HFF-Myc (cell line): ENCODE measurements around the gene FRK.
A peak's percentile ranks its signal among the peaks of the same experiment; 100 is the strongest.

Source experiments
- DNase-seq: peaks from one replicate; pipeline ENCODE4 v3.0.0-alpha.2; 2011; ENCODE audit warnings: low read depth; ENCODE audit errors: extremely low read depth
- H3K4me3 ChIP-seq: replicated peaks from 2 replicates; pipeline ENCODE4 v1.5.1; 2011; ENCODE audit warnings: low read depth, mild to moderate bottlenecking, control low read depth, low read length
- TF ChIP-seq, protein P1 (sequence below): IDR thresholded peaks from 2 replicates; pipeline ENCODE4 v1.5.1; 2012; ENCODE audit warnings: mild to moderate bottlenecking, low read depth, low read length, control low read depth; ENCODE audit errors: missing control alignments

FRK gene

DNA sequence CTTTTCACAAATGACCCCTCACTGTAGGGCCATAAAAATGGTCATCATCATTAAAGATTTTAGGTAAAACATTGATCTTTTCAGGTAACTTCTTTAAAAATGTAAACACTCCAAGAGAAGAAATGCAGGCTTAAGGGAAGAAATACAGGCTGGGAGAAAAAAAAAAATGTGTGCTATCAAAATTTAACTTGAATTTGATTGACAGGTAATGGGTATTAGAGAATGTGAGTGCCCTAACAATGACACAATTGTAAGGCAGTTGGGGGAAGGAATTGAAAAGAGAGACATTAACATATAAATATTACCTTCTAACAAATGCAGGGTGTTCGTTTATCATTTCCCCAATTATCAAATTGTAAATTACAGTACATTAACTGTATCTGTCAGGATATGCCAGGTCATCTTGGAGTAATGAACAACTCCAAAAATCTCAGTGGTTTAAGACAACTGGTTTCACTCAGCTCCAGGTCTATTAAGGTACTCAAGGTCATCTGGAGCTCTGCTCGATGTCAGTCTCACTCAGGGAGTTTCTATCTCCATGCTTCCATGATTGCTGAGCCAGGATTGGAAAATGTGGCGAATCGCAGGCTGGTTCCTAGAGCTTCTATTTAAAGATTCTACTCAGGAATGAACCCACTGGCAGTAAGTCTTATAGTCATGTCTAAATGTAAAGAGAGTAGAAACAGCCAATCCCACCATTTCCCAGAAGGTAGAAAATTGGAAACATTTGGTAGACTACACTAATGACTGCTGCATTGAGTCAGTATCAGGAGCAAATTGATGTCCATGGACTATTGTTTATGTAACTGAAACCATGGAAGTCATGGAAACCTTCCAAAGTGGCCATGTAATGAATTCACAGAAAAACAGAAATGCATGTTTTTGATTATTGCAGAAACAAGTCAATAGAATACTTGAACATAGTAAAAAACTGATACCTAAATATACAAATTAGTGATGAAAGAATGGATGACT is 55.6 kb downstream of the FRK start:
- DNase-seq = peak; percentile 61
- TF ChIP-seq, protein P1, sequence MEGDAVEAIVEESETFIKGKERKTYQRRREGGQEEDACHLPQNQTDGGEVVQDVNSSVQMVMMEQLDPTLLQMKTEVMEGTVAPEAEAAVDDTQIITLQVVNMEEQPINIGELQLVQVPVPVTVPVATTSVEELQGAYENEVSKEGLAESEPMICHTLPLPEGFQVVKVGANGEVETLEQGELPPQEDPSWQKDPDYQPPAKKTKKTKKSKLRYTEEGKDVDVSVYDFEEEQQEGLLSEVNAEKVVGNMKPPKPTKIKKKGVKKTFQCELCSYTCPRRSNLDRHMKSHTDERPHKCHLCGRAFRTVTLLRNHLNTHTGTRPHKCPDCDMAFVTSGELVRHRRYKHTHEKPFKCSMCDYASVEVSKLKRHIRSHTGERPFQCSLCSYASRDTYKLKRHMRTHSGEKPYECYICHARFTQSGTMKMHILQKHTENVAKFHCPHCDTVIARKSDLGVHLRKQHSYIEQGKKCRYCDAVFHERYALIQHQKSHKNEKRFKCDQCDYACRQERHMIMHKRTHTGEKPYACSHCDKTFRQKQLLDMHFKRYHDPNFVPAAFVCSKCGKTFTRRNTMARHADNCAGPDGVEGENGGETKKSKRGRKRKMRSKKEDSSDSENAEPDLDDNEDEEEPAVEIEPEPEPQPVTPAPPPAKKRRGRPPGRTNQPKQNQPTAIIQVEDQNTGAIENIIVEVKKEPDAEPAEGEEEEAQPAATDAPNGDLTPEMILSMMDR = no peak
- H3K4me3 ChIP-seq = no peak overlapping the region

DNA sequence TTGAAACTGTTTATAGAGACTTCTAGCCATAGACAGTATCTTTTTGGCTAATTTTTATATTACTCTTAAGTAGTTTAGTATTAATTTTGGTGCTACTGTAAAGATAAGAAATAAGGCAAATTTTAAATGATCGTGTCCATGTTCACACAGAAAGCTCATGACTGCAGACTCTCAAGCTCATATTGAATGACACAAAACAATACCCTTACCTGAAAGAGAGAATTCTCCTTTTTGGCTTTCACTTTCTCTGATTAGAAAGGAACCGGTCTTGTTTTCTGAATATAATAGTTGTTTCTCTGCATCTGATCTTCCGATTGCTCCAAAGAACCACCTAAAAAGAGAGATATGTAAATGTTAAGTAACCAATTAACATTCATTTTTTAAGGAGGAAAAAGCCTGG is 57.0 kb downstream of the FRK start:
- no peak for DNase-seq
- H3K4me3 ChIP-seq = no peak overlapping the region
- TF ChIP-seq, protein P1 = no peak

DNA sequence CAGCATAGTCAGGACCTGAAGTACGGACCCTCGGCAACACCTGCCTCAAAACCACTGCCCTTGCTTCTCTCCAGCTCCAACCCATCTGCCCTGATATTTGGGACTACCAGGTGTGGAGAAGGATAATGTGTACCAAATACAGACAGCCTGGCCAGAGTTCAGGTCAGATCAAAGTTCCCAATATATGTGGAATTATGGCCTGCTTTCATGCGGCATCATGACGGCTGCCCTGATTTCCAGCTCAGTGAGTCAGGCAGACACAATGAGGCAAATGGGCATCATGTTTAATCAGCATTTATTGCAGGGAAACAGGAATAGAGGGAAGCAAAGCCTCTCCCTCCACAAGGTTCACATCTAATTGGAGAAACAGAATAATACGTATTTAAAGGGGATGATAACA is 57.9 kb downstream of the FRK start:
- TF ChIP-seq, protein P1 = no peak

GRCh38 chr6:115999235-115999634 is 61.5 kb downstream of the FRK start:
- TF ChIP-seq, protein P1 = no peak
- DNase-seq = no peak

More for the DNA sequence above, 57.9 kb downstream of the FRK start:
- H3K4me3 ChIP-seq = no peak overlapping the region
- DNase-seq = no peak

GRCh38 chr6:115997990-115998585 is 62.6 kb downstream of the FRK start:
- no peak for DNase-seq
- TF ChIP-seq, protein P1 = no peak
- H3K4me3 ChIP-seq = no peak overlapping the region

More at GRCh38 chr6:115999235-115999634, 61.5 kb downstream of the FRK start:
- H3K4me3 ChIP-seq = no peak overlapping the region

GRCh38 chr6:115986026-115986425 is 74.7 kb downstream of the FRK start:
- H3K4me3 ChIP-seq = no peak overlapping the region
- TF ChIP-seq, protein P1 = no peak
- no peak for DNase-seq
